GM19324 (cell line): Measurements from ENCODE around the gene SYT9.
"Not testable (repeated sequence)": the region's sequence is repeated elsewhere in the genome, so short reads cannot be mapped to it uniquely, and the experiment has no call there.

Experiments used
- ATAC-seq: cut with Tn5 transposase; IDR thresholded peaks from one replicate; pipeline ENCODE4 v1.9.1; 2021; ENCODE audit warnings: mild to moderate bottlenecking, moderate library complexity; ENCODE audit not compliant: unreplicated experiment, low FRiP score

SYT9 gene

GRCh38 chr11:7332451-7332850 is 80.7 kb downstream of the SYT9 start:
- no peak for ATAC-seq

- ATAC-seq, result no peak
Measured at GRCh38 chr11:7332962-7333361, 81.3 kb downstream of the SYT9 start.

GRCh38 chr11:7335442-7335841 is 83.7 kb downstream of the SYT9 start:
- not testable (repeated sequence) for ATAC-seq

GRCh38 chr11:7341551-7341950 is 89.8 kb downstream of the SYT9 start:
- ATAC-seq, result no peak

- ATAC-seq, result no peak
Measured at GRCh38 chr11:7347611-7348431, 96.1 kb downstream of the SYT9 start.

- no peak for ATAC-seq
Measured at GRCh38 chr11:7348432-7349304, 97.0 kb downstream of the SYT9 start.

GRCh38 chr11:7351228-7351627 is 99.5 kb downstream of the SYT9 start:
- ATAC-seq, result no peak

- ATAC-seq, result no peak
Measured at GRCh38 chr11:7353100-7353499, 101.4 kb downstream of the SYT9 start.

GRCh38 chr11:7364660-7365059 is 113.0 kb downstream of the SYT9 start:
- ATAC-seq, result no peak

- no peak for ATAC-seq
Measured at GRCh38 chr11:7367803-7368202, 116.1 kb downstream of the SYT9 start.

- no peak for ATAC-seq
Measured at GRCh38 chr11:7376386-7376785, 124.7 kb downstream of the SYT9 start.

GRCh38 chr11:7381937-7382336 is 130.2 kb downstream of the SYT9 start:
- no peak for ATAC-seq

- no peak for ATAC-seq
Measured at GRCh38 chr11:7383406-7383805, 131.7 kb downstream of the SYT9 start.

GRCh38 chr11:7384691-7385090 is 133.0 kb downstream of the SYT9 start:
- no peak for ATAC-seq

- no peak for ATAC-seq
Measured at GRCh38 chr11:7385532-7385931, 133.8 kb downstream of the SYT9 start.

- ATAC-seq, result no peak
Measured at GRCh38 chr11:7413961-7414915, 162.5 kb downstream of the SYT9 start.

- no peak for ATAC-seq
Measured at GRCh38 chr11:7414973-7415817, 163.5 kb downstream of the SYT9 start.

GRCh38 chr11:7416080-7416479 is 164.4 kb downstream of the SYT9 start:
- no peak for ATAC-seq

- ATAC-seq, result no peak
Measured at GRCh38 chr11:7417328-7417727, 165.6 kb downstream of the SYT9 start.

GRCh38 chr11:7418061-7418460 is 166.4 kb downstream of the SYT9 start:
- ATAC-seq, result no peak
